Measurements from ENCODE around the gene GTSE1. TPM values are rescaled to one million over a fixed set of nuclear protein-coding genes. Genes with fewer than 3 reads are reported as not detected.
A peak's percentile ranks its signal among the peaks of the same experiment; 100 is the strongest.

The GTSE1 gene
- total and polyA plus RNA-seq, 5 donors from 2014 or later: 0.17 to 1.3 (median 0.47) TPM; not detected in 1

GRCh38 chr22:46276563-46276962 lies 20.1 kb upstream of the GTSE1 start:
- Histone ChIP-seq H3K27me3 (ENCODE audit: control insufficient read depth, insufficient read depth, low read length) (no peaks in the 10 kb centered on the region), H3K4me3 (ENCODE audit: low read depth, low read length) (no peak overlapping the region), H3K27ac (ENCODE audit: insufficient read depth, low read length, poor library complexity, severe bottlenecking) (no peak overlapping the region), H3K36me3 (ENCODE audit: control insufficient read depth, insufficient read depth, low read length) (peaks cover 24% of the 10 kb centered on the region), H3K9me3 (ENCODE audit: control insufficient read depth in 2 of 2, low read length in 2 of 2) (no peaks in the 10 kb centered on the region), H3K4me1 (ENCODE audit: control insufficient read depth, insufficient read depth, low read length, poor library complexity, severe bottlenecking) (no peaks in the 10 kb centered on the region)
- Mint-ChIP-seq H3K27ac (no peak overlapping the region), H3K4me3 (no peak overlapping the region), H3K4me1 (peaks cover 0 to 2% (median 0%) of the 10 kb centered on the region in 4 donors), H3K27me3 (no peaks in the 10 kb centered on the region), H3K9me3 (peaks cover 0 to 4% (median 0%) of the 10 kb centered on the region in 7 donors), H3K36me3 (peaks cover 24% of the 10 kb centered on the region)
- no peak for ATAC-seq (ENCODE audit: low read depth in 2 of 2)
- DNase-seq: no peak

GRCh38 chr22:46278656-46279645 lies 17.7 kb upstream of the GTSE1 start:
- DNase-seq (no peak), ATAC-seq (ENCODE audit: low read depth in 2 of 2) (no peak)
- Mint-ChIP-seq H3K4me1 (peaks cover 0 to 2% (median 0%) of the 10 kb centered on the region in 4 donors), H3K9me3 (peaks cover 0 to 4% (median 0%) of the 10 kb centered on the region in 7 donors), H3K36me3 (peaks cover 30% of the 10 kb centered on the region), H3K4me3 (no peak overlapping the region), H3K27me3 (no peaks in the 10 kb centered on the region), H3K27ac (no peak overlapping the region)
- no peaks in the 10 kb centered on the region for H3K9me3 ChIP-seq (ENCODE audit: control insufficient read depth in 2 of 2, low read length in 2 of 2)
- peaks cover 24% of the 10 kb centered on the region for H3K36me3 ChIP-seq (ENCODE audit: control insufficient read depth, insufficient read depth, low read length)
- H3K4me1 ChIP-seq (ENCODE audit: control insufficient read depth, insufficient read depth, low read length, poor library complexity, severe bottlenecking): no peaks in the 10 kb centered on the region
- no peak overlapping the region for H3K27ac ChIP-seq (ENCODE audit: insufficient read depth, low read length, poor library complexity, severe bottlenecking)
- no peaks in the 10 kb centered on the region for H3K27me3 ChIP-seq (ENCODE audit: control insufficient read depth, insufficient read depth, low read length)
- H3K4me3 ChIP-seq (ENCODE audit: low read depth, low read length): no peak overlapping the region

DNA sequence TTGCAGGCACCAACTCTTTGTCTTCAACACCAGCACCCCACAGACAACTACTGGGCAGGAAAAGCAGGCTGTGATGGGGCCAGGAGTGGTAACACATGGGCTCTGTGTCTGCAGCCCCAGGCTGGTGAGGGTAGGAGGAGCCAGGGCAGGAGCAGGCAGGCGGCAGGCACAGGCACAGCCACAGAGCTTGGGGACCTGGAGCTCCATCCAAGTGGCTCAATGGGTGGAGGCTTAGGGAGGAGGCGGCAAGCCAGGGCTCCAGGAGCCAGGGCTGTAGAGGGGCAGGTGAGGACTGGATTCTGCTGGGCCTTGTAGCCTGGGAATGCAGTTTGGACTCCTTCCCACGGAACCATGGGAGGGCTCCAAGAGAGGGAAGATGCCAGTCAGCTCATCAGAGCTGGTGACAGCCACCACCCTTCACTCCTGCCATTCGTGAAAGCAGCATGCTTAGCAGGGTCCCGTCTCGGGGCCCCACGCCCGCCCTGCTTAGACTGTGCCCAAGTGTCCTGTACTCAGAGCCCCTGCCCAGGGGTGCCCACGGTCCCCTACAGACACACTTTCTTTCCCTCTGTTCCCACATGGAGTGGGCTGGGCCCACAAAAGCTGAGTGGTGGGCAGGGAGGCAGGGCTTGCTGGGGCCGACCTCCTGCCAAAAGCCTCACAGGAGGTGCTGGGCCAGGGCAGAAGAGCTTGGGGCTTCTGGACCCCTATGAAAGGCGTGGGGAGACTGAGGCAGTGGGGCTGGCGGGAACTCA lies 16.4 kb upstream of the GTSE1 start:
- no peak overlapping the region for H3K4me3 ChIP-seq (ENCODE audit: low read depth, low read length)
- H3K36me3 Mint-ChIP-seq: peaks cover 39% of the 10 kb centered on the region
- H3K36me3 ChIP-seq (ENCODE audit: control insufficient read depth, insufficient read depth, low read length): peaks cover 24% of the 10 kb centered on the region
- H3K27me3 ChIP-seq (ENCODE audit: control insufficient read depth, insufficient read depth, low read length): no peaks in the 10 kb centered on the region
- H3K4me1 ChIP-seq (ENCODE audit: control insufficient read depth, insufficient read depth, low read length, poor library complexity, severe bottlenecking): no peaks in the 10 kb centered on the region
- no peak overlapping the region for H3K27ac ChIP-seq (ENCODE audit: insufficient read depth, low read length, poor library complexity, severe bottlenecking)
- H3K27me3 Mint-ChIP-seq: no peaks in the 10 kb centered on the region
- peaks cover 0 to 3% (median 0%) of the 10 kb centered on the region in 7 donors for H3K9me3 Mint-ChIP-seq
- no peak overlapping the region for H3K4me3 Mint-ChIP-seq
- ATAC-seq (ENCODE audit: low read depth in 2 of 2) (no peak), DNase-seq (no peak)
- H3K4me1 Mint-ChIP-seq: peaks cover 0 to 2% (median 0%) of the 10 kb centered on the region in 4 donors
- H3K27ac Mint-ChIP-seq: no peak overlapping the region
- no peaks in the 10 kb centered on the region for H3K9me3 ChIP-seq (ENCODE audit: control insufficient read depth in 2 of 2, low read length in 2 of 2)

DNA sequence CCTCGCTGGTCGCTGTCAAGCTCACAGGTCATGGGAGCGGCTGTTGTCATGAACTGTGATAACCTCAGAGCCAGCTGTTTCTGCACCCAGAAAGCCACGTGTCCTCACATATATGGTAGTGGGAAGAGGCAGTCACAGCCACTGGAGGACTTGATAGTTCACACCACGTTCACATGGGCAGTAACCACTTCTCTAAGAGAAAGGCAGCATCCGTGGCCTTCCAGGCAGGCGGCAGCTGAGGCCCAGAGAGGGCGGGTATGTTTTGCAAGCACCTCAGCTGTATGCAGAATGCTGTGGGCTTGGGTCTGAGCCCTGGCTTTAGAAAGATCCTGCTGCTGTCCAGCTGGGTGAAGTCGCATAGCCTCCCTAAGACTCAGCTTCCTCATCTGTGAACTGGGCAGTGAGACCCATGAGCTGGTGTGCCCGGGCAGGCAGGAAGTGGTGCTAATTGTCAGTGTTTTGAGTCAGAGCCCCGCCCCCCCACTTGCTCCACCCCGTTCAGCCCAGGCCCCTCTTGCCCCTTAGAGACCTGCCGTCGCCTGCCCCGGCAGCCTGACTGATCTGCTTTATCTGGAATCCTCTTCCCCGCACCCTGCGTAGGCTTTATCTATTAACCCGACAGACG lies 15.6 kb upstream of the GTSE1 start:
- peaks cover 0 to 2% (median 0%) of the 10 kb centered on the region in 4 donors for H3K4me1 Mint-ChIP-seq
- ATAC-seq (ENCODE audit: low read depth in 2 of 2): no peak
- no peak overlapping the region for H3K27ac ChIP-seq (ENCODE audit: insufficient read depth, low read length, poor library complexity, severe bottlenecking)
- H3K4me3 Mint-ChIP-seq: no peak overlapping the region
- H3K36me3 Mint-ChIP-seq: peaks cover 30% of the 10 kb centered on the region
- H3K27ac Mint-ChIP-seq: no peak overlapping the region
- no peaks in the 10 kb centered on the region for H3K9me3 Mint-ChIP-seq
- H3K4me1 ChIP-seq (ENCODE audit: control insufficient read depth, insufficient read depth, low read length, poor library complexity, severe bottlenecking): no peaks in the 10 kb centered on the region
- H3K27me3 ChIP-seq (ENCODE audit: control insufficient read depth, insufficient read depth, low read length): no peaks in the 10 kb centered on the region
- H3K4me3 ChIP-seq (ENCODE audit: low read depth, low read length): no peak overlapping the region
- no peaks in the 10 kb centered on the region for H3K27me3 Mint-ChIP-seq
- H3K36me3 ChIP-seq (ENCODE audit: control insufficient read depth, insufficient read depth, low read length): peaks cover 22% of the 10 kb centered on the region
- no peaks in the 10 kb centered on the region for H3K9me3 ChIP-seq (ENCODE audit: control insufficient read depth in 2 of 2, low read length in 2 of 2)
- DNase-seq: peak in 1 of 3 donors; percentile 18

DNA sequence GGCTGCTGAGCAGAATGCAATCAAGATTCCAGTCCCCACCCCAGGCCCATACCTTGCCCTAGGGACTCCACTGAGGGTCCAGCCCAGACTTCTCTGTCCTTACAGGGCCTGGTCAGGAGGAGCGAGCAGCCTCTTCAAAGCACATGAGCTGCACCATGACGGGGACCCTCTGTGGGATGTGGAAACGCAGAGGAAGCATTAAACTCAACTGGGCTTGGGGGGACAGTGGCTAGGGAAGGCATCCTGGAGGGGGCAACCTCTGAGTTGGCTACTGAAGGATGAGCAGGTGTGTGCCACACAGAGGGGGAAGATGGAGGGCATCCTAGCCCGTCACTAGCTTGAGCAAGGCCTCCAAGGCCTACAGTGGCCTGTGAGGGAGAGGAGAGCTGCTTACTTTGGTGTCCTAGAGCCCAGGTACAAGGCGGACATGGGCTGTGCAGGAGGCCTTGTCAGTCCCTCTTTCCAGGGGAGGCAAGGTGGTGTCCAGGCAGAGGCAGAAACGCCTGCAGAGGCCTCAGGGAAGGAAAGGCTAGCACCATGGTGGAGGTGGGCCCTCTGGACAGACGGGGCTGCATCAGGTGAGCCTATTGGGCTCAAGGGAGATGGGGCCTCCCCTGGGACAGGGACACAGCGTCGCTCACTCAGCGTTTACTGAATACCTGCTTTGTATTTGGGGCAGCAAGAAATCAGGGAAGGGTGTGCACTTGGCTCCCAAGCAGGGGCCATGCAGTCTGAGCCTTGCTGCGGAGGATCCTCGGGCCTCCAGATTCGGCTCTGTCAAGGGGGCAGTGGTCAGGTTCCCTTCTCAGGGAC lies 14.6 kb upstream of the GTSE1 start:
- Histone ChIP-seq H3K4me3 (ENCODE audit: low read depth, low read length) (no peak overlapping the region), H3K27me3 (ENCODE audit: control insufficient read depth, insufficient read depth, low read length) (no peaks in the 10 kb centered on the region), H3K27ac (ENCODE audit: insufficient read depth, low read length, poor library complexity, severe bottlenecking) (no peak overlapping the region), H3K9me3 (ENCODE audit: control insufficient read depth in 2 of 2, low read length in 2 of 2) (no peaks in the 10 kb centered on the region), H3K4me1 (ENCODE audit: control insufficient read depth, insufficient read depth, low read length, poor library complexity, severe bottlenecking) (no peaks in the 10 kb centered on the region), H3K36me3 (ENCODE audit: control insufficient read depth, insufficient read depth, low read length) (peaks cover 20% of the 10 kb centered on the region)
- ATAC-seq (ENCODE audit: low read depth in 2 of 2) (no peak), DNase-seq (no peak)
- Mint-ChIP-seq H3K9me3 (no peaks in the 10 kb centered on the region), H3K27ac (no peak overlapping the region), H3K36me3 (peaks cover 28% of the 10 kb centered on the region), H3K4me1 (peaks cover 0 to under 1% (median 0%) of the 10 kb centered on the region in 4 donors), H3K27me3 (no peaks in the 10 kb centered on the region), H3K4me3 (no peak overlapping the region)

DNA sequence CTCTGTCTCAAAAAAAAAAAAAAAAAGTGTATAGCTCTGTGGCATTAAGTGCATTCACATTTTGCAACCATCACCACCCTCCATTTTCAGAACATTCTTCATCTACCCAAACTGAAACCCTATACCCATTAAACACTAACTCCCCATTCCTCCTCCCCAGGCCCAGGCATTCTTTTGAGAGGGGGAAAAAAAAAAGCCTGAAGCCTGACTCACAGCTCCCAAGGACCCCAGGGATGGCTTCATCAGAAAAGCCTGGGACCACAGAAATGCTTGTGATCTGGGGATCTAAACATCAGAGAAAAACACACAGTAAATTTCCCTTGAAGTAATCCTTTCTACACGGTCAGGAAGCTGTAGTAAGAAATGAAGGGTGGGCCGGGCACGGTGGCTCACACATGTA lies 10.7 kb upstream of the GTSE1 start:
- DNase-seq (no peak), ATAC-seq (ENCODE audit: low read depth in 2 of 2) (no peak)
- peaks cover 5% of the 10 kb centered on the region for H3K36me3 ChIP-seq (ENCODE audit: control insufficient read depth, insufficient read depth, low read length)
- Mint-ChIP-seq H3K27me3 (no peaks in the 10 kb centered on the region), H3K4me3 (no peak overlapping the region), H3K9me3 (peaks cover 0 to 1% (median 0%) of the 10 kb centered on the region in 7 donors), H3K4me1 (peaks cover 0 to 15% (median 4%) of the 10 kb centered on the region in 4 donors), H3K36me3 (peaks cover 22% of the 10 kb centered on the region), H3K27ac (no peak overlapping the region)
- no peaks in the 10 kb centered on the region for H3K27me3 ChIP-seq (ENCODE audit: control insufficient read depth, insufficient read depth, low read length)
- H3K4me1 ChIP-seq (ENCODE audit: control insufficient read depth, insufficient read depth, low read length, poor library complexity, severe bottlenecking): peaks cover 11% of the 10 kb centered on the region
- H3K9me3 ChIP-seq (ENCODE audit: control insufficient read depth in 2 of 2, low read length in 2 of 2): no peaks in the 10 kb centered on the region
- H3K4me3 ChIP-seq (ENCODE audit: low read depth, low read length): no peak overlapping the region
- no peak overlapping the region for H3K27ac ChIP-seq (ENCODE audit: insufficient read depth, low read length, poor library complexity, severe bottlenecking)
